ENCODE measurements around the gene MYO15B. TPM values are rescaled to one million over a fixed set of nuclear protein-coding genes. Genes with fewer than 3 reads are reported as not detected.
"Not testable (repeated sequence)": the region's sequence is repeated elsewhere in the genome, so short reads cannot be mapped to it uniquely, and the experiment has no call there.

The MYO15B gene
- total RNA-seq, 1 donor = 75.9 TPM

DNA sequence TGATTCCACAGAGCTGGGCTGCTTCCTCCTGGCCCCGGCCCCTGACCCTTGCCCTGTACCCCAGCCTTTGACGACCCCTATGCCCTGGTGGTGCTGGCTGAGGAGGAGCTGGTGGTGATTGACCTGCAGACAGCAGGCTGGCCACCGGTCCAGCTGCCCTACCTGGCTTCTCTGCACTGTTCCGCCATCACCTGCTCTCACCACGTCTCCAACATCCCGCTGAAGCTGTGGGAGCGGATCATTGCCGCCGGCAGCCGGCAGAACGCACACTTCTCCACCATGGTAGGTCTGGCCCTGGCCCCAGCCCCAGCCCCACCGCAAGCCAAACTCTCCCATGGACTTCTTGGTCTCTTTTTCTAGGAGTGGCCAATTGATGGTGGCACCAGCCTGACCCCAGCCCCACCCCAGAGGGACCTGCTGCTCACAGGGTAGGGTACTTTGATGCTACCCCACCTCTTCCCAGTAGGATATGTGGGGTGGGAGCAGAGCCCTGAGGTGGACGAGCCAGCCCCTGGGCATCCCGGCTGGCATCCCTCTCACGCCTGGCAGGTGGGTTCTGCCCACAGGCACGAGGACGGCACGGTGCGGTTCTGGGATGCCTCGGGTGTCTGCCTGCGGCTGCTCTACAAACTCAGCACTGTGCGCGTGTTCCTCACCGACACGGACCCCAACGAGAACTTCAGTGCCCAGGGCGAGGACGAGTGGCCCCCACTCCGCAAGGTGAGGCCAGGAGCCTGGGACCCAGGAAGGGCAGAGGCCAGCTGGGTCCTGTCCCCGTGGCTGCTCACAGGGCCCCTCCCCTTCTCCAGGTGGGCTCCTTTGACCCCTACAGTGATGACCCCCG lies 19.0 kb upstream of the MYO15B start:
- H3K4me3 ChIP-seq (ENCODE audit: low read length) = no peak overlapping the region
- H3K9me3 ChIP-seq (ENCODE audit: low read depth, low read length) = no peaks in the 10 kb centered on the region
- no peaks in the 10 kb centered on the region for H3K27me3 ChIP-seq (ENCODE audit: insufficient read depth, low read length)
- H3K4me1 ChIP-seq (ENCODE audit: insufficient read depth, low read length) = peaks cover 24% of the 10 kb centered on the region

DNA sequence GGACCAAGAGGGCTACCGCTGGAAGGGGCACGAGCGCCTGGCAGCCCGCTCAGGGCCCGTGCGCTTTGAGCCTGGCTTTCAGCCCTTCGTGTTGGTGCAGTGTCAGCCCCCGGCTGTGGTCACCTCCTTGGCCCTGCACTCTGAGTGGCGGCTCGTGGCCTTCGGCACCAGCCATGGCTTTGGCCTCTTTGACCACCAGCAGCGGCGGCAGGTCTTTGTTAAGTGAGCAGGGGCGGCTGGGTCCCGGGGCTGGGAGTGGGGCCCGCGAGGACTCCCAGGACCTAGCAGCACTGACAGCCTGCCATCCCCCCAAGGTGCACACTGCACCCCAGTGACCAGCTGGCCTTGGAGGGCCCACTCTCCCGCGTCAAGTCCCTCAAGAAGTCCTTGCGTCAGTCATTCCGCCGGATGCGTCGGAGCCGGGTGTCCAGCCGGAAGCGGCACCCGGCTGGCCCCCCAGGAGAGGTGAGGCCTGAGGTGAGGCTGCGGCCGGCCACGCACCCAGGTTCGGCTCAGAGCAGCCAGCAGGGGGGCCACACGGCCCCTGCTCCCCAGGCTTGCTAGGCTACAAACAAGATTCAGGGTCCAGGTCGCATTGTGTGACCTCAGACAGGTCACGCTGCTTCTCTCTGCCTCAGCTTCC lies 17.4 kb upstream of the MYO15B start:
- Histone ChIP-seq H3K4me3 (ENCODE audit: low read length) (no peak overlapping the region), H3K4me1 (ENCODE audit: insufficient read depth, low read length) (peaks cover 24% of the 10 kb centered on the region)

DNA sequence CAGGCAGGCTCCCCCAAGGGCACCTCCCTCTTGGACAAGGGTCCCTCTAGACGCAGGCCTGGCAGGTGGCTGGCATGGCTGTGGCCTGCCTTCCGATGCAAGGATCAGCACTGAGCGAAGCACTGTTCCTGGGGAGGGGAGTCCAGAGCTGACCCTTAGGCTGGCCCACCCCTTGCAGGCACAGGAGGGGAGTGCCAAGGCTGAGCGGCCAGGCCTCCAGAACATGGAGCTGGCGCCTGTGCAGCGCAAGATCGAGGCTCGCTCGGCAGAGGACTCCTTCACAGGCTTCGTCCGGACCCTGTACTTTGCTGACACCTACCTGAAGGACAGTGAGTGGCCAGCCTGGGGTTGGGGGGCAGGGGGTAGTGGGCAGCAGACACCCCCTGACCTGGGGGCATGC lies 16.8 kb upstream of the MYO15B start:
- Histone ChIP-seq H3K4me3 (ENCODE audit: low read length) (no peak overlapping the region), H3K27me3 (ENCODE audit: insufficient read depth, low read length) (no peaks in the 10 kb centered on the region), H3K4me1 (ENCODE audit: insufficient read depth, low read length) (peaks cover 24% of the 10 kb centered on the region), H3K9me3 (ENCODE audit: low read depth, low read length) (no peaks in the 10 kb centered on the region)

More for the DNA sequence above, 17.4 kb upstream of the MYO15B start:
- no peaks in the 10 kb centered on the region for H3K27me3 ChIP-seq (ENCODE audit: insufficient read depth, low read length)
- H3K9me3 ChIP-seq (ENCODE audit: low read depth, low read length) = no peaks in the 10 kb centered on the region

DNA sequence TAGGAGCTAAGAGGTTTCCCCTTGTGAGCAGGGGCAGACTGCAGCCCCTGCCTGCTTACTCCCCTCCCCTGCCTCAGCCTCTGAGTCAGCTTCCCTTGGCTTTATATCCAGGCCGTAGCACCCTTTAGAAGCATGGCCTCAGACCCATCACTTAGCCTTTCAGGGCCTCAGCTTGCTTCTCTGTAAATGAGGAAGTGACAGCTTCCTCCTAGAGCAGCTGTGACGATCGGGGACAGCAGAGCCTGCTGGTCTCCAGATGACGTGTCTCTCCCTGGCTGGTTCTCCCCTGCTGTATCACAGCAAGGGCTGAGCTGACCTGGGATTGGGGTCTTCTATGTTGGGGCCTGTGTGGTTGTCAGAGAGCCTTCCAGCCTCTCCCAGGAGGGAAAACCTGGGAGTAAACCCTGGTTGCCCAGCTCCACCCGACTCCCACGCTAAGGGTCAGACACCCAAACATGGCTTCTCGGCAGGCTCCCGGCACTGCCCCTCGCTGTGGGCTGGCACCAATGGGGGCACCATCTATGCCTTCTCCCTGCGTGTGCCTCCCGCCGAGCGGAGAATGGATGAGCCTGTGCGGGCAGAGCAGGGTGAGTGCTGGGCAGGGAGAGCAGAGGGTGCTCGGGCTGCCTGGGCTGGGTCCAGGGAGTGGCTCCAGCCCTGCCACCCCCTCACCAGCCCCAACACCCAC lies 16.3 kb upstream of the MYO15B start:
- Histone ChIP-seq H3K9me3 (ENCODE audit: low read depth, low read length) (no peaks in the 10 kb centered on the region), H3K4me1 (ENCODE audit: insufficient read depth, low read length) (peaks cover 24% of the 10 kb centered on the region), H3K4me3 (ENCODE audit: low read length) (no peak overlapping the region), H3K27me3 (ENCODE audit: insufficient read depth, low read length) (no peaks in the 10 kb centered on the region)

DNA sequence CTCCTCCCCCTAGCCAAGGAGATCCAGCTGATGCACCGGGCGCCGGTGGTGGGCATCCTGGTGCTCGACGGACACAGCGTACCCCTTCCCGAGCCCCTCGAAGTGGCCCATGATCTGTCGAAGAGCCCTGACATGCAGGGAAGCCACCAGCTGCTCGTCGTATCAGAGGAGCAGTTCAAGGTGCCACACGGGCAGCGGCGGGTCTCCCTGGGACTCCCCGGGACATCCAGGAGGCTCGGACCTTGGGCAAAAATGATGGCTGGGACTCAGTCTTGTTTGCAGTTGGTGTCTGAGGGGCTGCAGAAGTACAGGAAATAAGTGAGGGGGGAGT lies 15.8 kb upstream of the MYO15B start:
- Histone ChIP-seq H3K9me3 (ENCODE audit: low read depth, low read length) (no peaks in the 10 kb centered on the region), H3K4me3 (ENCODE audit: low read length) (no peak overlapping the region), H3K27me3 (ENCODE audit: insufficient read depth, low read length) (no peaks in the 10 kb centered on the region), H3K4me1 (ENCODE audit: insufficient read depth, low read length) (peaks cover 19% of the 10 kb centered on the region)

DNA sequence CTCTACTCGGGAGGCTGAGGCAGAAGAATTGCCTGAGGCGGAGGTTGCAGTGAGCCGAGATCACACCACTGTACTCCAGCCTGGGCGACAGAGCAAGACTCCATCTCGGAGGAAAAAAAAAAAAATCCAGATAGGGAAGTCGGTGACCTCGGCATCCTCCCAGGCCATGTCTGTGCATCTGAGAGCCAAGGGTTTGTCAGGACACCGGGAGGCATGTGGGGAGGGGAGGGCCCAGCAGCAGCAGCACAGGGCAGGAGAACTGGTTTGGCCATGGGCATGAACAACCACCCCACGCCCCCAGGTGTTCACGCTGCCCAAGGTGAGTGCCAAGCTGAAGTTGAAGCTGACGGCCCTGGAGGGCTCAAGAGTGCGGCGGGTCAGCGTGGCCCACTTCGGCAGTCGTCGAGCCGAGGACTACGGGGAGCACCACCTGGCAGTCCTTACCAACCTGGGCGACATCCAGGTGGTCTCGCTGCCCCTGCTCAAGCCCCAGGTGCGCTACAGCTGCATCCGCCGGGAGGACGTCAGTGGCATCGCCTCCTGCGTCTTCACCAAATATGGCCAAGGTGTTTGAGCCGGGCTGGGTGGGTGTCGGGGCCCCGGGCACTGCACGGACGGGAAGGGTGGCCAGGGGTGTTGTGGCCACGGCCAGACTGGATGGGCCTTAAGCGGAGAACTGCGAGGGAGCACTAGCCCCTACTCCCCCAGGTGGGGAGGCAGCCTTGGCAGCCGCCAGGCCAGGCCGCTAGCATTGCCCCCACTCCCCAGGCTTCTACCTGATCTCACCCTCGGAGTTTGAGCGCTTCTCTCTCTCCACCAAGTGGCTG lies 14.7 kb upstream of the MYO15B start:
- Histone ChIP-seq H3K4me3 (ENCODE audit: low read length) (no peak overlapping the region), H3K9me3 (ENCODE audit: low read depth, low read length) (no peaks in the 10 kb centered on the region), H3K27me3 (ENCODE audit: insufficient read depth, low read length) (no peaks in the 10 kb centered on the region), H3K4me1 (ENCODE audit: insufficient read depth, low read length) (peaks cover 17% of the 10 kb centered on the region)

DNA sequence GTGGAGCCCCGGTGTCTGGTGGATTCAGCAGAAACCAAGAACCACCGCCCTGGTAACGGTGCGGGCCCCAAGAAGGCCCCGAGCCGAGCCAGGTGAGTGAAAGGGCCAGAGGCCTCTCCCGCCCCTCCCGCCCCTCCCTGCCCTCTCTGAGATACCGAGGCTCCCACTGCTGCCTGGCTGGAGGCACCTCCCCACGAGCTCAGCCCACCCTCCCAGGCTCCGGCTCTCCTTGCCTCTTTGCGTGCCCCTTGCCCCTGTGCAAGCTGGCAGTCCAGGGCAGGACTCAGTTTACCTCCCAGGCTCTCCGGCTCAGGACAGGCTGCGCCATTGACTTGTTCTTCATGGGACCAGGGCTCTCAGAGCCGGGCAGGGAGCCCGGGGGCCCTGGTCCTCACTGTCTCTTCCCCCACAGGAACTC lies 14.1 kb upstream of the MYO15B start:
- no peaks in the 10 kb centered on the region for H3K27me3 ChIP-seq (ENCODE audit: insufficient read depth, low read length)
- H3K9me3 ChIP-seq (ENCODE audit: low read depth, low read length) = no peaks in the 10 kb centered on the region
- peaks cover 17% of the 10 kb centered on the region for H3K4me1 ChIP-seq (ENCODE audit: insufficient read depth, low read length)
- H3K4me3 ChIP-seq (ENCODE audit: low read length) = no peak overlapping the region

DNA sequence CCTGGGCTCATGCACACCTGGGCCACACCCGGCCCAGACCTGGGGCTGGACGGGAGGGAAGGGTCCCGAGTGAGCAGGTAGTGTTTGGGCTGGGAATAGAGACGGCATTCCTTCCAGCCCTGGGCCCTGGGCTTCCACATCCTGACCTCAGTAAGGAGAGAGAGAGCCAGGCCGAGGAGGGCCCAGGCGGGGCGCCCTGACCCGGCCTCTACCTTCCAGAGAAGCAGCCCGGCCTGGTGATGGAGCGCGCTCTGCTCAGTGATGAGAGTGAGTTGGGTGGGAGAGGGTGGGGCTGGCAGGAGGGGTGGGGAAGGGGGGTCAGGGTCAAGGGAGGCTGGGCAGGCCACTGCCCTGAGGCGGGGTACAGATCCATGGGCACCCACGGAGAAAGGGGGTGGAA lies 13.6 kb upstream of the MYO15B start:
- Histone ChIP-seq H3K9me3 (ENCODE audit: low read depth, low read length) (no peaks in the 10 kb centered on the region), H3K4me1 (ENCODE audit: insufficient read depth, low read length) (peaks cover 17% of the 10 kb centered on the region), H3K27me3 (ENCODE audit: insufficient read depth, low read length) (no peaks in the 10 kb centered on the region), H3K4me3 (ENCODE audit: low read length) (no peak overlapping the region)

DNA sequence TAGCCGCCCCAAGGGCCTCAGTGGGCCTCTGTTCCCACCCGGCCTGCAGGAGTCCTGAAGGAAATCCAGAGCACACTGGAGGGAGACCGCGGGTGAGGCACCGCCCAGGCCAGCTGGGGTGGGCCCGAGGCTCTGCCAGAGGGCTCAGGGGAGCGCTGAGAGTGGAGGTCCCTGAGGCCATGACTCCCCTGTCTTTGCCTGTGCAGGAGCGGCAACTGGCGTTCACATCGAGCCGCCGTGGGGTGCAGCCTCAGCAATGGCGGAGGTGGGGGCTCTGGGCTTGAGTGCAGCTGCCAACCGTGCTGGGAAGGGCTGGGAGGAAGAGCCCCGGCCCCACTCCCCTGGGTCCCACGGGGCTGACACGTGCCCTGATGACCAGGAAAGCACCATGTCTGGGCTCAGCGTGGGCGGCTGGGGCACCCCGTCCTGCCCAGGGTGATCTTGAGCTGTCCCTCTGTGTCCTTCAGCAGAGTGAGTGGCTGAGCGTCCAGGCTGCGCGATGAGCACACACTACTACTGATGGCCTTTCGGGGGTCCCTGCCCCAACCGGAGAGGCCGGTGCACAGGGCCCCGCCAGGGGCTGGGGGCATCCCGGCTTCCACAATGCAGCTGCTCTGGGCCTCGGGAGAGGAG lies 13.1 kb upstream of the MYO15B start:
- Histone ChIP-seq H3K27me3 (ENCODE audit: insufficient read depth, low read length) (no peaks in the 10 kb centered on the region), H3K4me3 (ENCODE audit: low read length) (no peak overlapping the region), H3K4me1 (ENCODE audit: insufficient read depth, low read length) (peaks cover 17% of the 10 kb centered on the region), H3K9me3 (ENCODE audit: low read depth, low read length) (no peaks in the 10 kb centered on the region)

DNA sequence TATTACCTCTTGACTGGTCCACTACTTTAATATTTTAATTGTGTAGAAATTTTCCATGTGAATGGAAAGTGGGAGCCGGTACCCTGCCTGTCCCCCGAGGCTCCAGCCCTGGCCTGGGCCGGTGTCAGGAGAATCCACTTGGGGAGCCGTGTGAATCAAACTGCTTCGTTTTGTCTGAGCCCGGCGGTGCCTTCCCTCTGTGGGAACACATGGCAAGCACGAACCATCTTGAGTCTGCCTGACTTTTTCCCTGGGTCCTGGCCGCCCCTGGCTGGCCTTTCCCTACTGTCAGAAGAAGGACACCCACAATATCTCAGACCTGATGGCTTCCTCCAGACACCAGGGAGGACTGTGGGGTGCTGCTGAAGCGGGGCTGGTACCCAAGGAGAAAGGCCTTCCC lies 12.4 kb upstream of the MYO15B start:
- Histone ChIP-seq H3K4me1 (ENCODE audit: insufficient read depth, low read length) (peaks cover 17% of the 10 kb centered on the region), H3K9me3 (ENCODE audit: low read depth, low read length) (no peaks in the 10 kb centered on the region), H3K4me3 (ENCODE audit: low read length) (no peak overlapping the region), H3K27me3 (ENCODE audit: insufficient read depth, low read length) (no peaks in the 10 kb centered on the region)

DNA sequence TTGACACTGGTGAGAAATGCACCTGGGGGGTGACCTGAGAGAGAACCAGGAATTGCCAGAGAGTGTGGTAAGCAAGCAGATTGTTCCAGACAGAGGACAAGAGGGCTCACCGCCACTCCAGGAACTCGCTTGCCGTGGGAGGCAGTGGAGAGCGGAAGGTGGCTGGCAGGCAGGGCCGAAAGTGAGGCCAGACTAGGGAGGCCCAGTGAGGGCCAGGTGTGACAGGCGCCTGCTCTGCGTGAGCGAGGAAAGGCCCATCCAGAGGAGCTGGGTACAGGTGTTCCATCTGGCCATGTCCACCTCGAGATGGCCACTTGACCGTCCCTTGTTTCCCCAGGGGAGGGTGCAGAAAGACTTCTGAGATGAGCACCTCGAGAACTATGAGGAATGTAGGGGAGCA lies 11.9 kb upstream of the MYO15B start:
- Histone ChIP-seq H3K27me3 (ENCODE audit: insufficient read depth, low read length) (no peaks in the 10 kb centered on the region), H3K4me3 (ENCODE audit: low read length) (no peak overlapping the region), H3K9me3 (ENCODE audit: low read depth, low read length) (no peaks in the 10 kb centered on the region), H3K4me1 (ENCODE audit: insufficient read depth, low read length) (peaks cover 12% of the 10 kb centered on the region)

DNA sequence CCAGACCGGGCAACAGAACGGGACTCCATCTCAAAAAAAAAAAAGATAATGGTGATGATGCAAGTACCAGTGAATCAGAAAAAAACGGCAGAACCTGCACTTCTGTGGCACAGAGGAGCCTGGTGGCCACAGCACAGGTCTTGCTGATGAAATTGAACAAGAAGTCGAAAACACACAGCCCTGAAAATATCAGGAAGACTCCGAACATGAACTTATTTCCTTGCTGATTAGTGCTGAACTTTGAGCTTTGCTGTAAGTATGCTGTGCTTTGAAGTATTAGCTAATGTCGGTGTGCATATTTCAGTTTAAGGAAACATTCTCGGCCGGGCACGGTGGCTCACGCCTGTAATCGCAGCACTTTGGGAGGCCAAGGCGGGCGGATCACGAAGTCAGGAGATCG lies 10.9 kb upstream of the MYO15B start:
- no peaks in the 10 kb centered on the region for H3K9me3 ChIP-seq (ENCODE audit: low read depth, low read length)
- H3K4me3 ChIP-seq (ENCODE audit: low read length) = no peak overlapping the region
- no peaks in the 10 kb centered on the region for H3K27me3 ChIP-seq (ENCODE audit: insufficient read depth, low read length)
- peaks cover 2% of the 10 kb centered on the region for H3K4me1 ChIP-seq (ENCODE audit: insufficient read depth, low read length)

DNA sequence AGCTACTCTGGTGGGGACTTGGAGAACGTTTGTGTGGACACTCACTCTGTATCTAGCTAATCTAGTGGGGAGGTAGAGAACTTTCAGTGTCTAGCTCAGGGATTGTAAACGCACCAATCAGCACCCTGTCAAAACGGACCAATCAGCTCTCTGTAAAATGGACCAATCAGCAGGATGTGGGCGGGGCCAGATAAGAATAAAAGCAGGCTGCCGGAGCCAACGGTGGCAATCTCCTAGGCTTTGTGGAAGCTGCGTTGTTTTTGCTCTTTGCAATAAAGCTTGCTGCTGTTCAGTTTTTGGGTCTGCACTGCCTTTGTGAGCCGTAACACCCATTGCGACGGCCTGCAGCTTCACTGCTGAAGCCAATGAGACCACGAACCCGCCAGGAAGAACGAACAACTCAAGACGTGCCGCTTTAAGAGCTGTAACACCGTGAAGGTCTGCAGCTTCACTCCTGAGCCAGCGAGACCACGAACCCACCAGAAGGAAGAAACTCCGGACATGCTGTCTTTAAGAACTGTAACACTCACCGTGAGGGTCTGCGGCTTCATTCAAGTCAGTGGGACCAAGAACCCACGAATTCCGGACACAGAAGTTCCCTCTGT lies 6.4 kb upstream of the MYO15B start:
- not testable (repeated sequence) for H3K27me3 ChIP-seq (ENCODE audit: insufficient read depth, low read length); H3K9me3 ChIP-seq (ENCODE audit: low read depth, low read length); H3K4me1 ChIP-seq (ENCODE audit: insufficient read depth, low read length)
- peak overlapping the region; percentile 16 for H3K4me3 ChIP-seq (ENCODE audit: low read length)

DNA sequence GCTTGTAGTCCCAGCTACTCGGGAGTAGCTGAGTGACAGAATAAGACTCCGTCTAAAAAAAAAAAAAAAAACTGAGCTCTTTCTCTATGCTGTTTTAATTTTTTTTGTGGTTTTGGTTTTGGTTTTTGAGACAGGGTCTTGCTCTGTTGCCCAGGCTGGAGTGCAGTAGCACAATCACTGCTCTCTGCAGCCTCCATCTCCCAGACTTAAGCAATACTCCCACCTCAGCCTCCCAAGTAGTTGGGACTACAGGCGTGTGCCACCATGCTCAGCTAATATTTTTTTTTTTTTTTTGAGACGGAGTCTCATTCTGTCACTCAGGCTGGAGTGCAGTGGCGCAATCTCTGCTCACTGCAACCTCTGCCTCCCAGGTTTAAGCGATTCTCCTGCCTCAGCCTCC lies 4.4 kb upstream of the MYO15B start:
- not testable (repeated sequence) for H3K27me3 ChIP-seq (ENCODE audit: insufficient read depth, low read length); H3K9me3 ChIP-seq (ENCODE audit: low read depth, low read length); H3K4me3 ChIP-seq (ENCODE audit: low read length); H3K4me1 ChIP-seq (ENCODE audit: insufficient read depth, low read length)
